Heart left ventricle (tissue), 13 donors: ENCODE results near the gene WFDC1.
A peak's percentile ranks its signal among the peaks of the same experiment; 100 is the strongest.

ENCODE experiments used
- POLR2A ChIP-seq, 2 donors: fragments of 450-650 bp; IDR thresholded peaks; one replicate each; pipeline ENCODE4 v1.6.1; 2017; ENCODE audit warnings: antibody characterized with exemption in 2 of 2, mild to moderate bottlenecking in 2 of 2, moderate library complexity in 2 of 2
- TF ChIP-seq, protein P1 (sequence below), 12 donors: fragments of 200-600 bp; sonication (generic) in 4 of 12; IDR thresholded peaks; one replicate each; pipeline versions ENCODE4 v1.5.0 to v1.8.0; 2018 to 2022; ENCODE audit warnings: antibody characterized with exemption in 12 of 12, mild to moderate bottlenecking in 5 of 12
- donor health status: ischemic (EF 13 %, LVEDD 7.1; RV severe dilation, severe dysfunction).
- donor health status: DM: no; HTN: yes; CAD: no.
- donor health status: DM: no; HTN: no; CAD: no.
- donor health status: ischemic (EF 25% LVEDD 6.9; RV normal size, moderate dysfunction).
- donor health status: ischemic (EF 25% LVEDD 5.7; RV mildly dilated, moderate dysfunction).
- donor health status: ischemic (EF 35%, LVEDD 5.7; RV mildly dilated, moderate dysfunction).
- donor health status: nonischemic (EF 11% LVEDD 7.7; RV severe dilation, severe dysfunction).
- donor health status: DM: yes; HTN: yes; CAD: no.
- donor health status: PGD.
- donor health status: ischemic (EF 29% LVEDD 5.4; RV normal size, mild dysfunction).
- donor health status: nonischemic (EF 23%, LVEDD 6.1; RV moderate dilation, normal function).

DNA sequence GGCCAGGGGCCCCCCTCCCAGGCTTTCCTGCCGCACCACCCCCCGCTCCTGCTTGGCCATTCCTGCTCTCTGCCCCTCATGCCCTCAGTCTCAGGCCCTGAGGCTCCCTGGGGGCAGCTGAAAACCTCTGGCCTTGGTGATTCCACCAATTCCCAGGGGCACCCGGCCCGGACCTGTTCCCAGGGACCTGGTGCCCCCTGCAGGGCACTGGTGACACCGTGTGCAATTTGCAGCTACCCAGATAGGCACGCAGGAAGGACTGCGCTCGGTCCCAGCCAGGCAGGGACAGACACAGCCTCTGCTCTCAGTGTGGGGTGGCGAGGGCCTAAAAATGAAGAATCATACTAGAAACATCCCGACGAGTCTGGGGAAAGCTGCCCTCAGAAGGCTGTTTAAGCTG, 13.4 kb downstream of the WFDC1 start:
- TF ChIP-seq, protein P1, sequence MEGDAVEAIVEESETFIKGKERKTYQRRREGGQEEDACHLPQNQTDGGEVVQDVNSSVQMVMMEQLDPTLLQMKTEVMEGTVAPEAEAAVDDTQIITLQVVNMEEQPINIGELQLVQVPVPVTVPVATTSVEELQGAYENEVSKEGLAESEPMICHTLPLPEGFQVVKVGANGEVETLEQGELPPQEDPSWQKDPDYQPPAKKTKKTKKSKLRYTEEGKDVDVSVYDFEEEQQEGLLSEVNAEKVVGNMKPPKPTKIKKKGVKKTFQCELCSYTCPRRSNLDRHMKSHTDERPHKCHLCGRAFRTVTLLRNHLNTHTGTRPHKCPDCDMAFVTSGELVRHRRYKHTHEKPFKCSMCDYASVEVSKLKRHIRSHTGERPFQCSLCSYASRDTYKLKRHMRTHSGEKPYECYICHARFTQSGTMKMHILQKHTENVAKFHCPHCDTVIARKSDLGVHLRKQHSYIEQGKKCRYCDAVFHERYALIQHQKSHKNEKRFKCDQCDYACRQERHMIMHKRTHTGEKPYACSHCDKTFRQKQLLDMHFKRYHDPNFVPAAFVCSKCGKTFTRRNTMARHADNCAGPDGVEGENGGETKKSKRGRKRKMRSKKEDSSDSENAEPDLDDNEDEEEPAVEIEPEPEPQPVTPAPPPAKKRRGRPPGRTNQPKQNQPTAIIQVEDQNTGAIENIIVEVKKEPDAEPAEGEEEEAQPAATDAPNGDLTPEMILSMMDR (IDR thresholded peaks at IDR 0.05): peak; percentile 34 to 66 (median 54)
- TF ChIP-seq POLR2A (IDR thresholded peaks at IDR 0.05): no peak
